Calu3 (cell line): ENCODE data around the gene ZNF425. TPM values are rescaled to one million over a fixed set of nuclear protein-coding genes. Genes with fewer than 3 reads are reported as not detected.

Source experiments
- BruUV-seq: library from RNA; stranded (reverse); fragments of 400-500 nt; replicated peaks from 2 replicates; lab custom pipeline; 2021; lab: Mats Ljungman, UMichigan
- CTCF ChIA-PET: fragments of 300-600 bp; sonication (Branson Sonifier 250); formaldehyde crosslinking; loops from one replicate; lab custom pipeline; 2022; ENCODE audit warnings: antibody characterized with exemption; lab: Charles Lee
- DNase-seq: peaks from one replicate; pipeline ENCODE4 v3.0.0; 2022
- H3K27ac Mint-ChIP-seq: one replicate; pipeline ENCODE4 v1.8.0; 2022; ENCODE audit warnings: mixed read lengths; ENCODE audit not compliant: unreplicated experiment
- H3K27me3 Mint-ChIP-seq: one replicate; pipeline ENCODE4 v1.8.0; 2022; ENCODE audit warnings: mixed read lengths; ENCODE audit not compliant: unreplicated experiment
- H3K36me3 Mint-ChIP-seq: one replicate; pipeline ENCODE4 v1.8.0; 2022; ENCODE audit warnings: mild to moderate bottlenecking, moderate library complexity, mixed read lengths; ENCODE audit not compliant: insufficient read depth, unreplicated experiment
- H3K4me1 Mint-ChIP-seq: one replicate; pipeline ENCODE4 v1.8.0; 2022; ENCODE audit warnings: mild to moderate bottlenecking, low read depth, mixed read lengths; ENCODE audit not compliant: unreplicated experiment
- H3K4me3 Mint-ChIP-seq: one replicate; pipeline ENCODE4 v1.8.0; 2022; ENCODE audit warnings: mild to moderate bottlenecking, low read depth, moderate library complexity, mixed read lengths; ENCODE audit not compliant: unreplicated experiment
- H3K9me3 Mint-ChIP-seq: one replicate; pipeline ENCODE4 v1.8.0; 2022; ENCODE audit warnings: low read depth, mixed read lengths; ENCODE audit not compliant: unreplicated experiment
- intact Hi-C: fragments of 100-400 bp; cut with micrococcal nuclease; formaldehyde crosslinking; loops from one replicate; pipeline ENCODE4 v1.10.0; 2022; ENCODE audit not compliant: unreplicated experiment
- total RNA-seq: library from RNA; stranded (reverse); gene quantifications from 2 replicates; pipeline ENCODE4 v1.2.3, GENCODE V29; 2022
- TF ChIP-seq, protein P1 (sequence below): fragments of 200-600 bp; IDR thresholded peaks from one replicate; pipeline ENCODE4 v1.8.0; 2022; ENCODE audit warnings: antibody characterized with exemption; ENCODE audit not compliant: unreplicated experiment

ZNF425 gene
- total RNA-seq, 1 experiment from 2014 or later = 1.5 TPM

DNA sequence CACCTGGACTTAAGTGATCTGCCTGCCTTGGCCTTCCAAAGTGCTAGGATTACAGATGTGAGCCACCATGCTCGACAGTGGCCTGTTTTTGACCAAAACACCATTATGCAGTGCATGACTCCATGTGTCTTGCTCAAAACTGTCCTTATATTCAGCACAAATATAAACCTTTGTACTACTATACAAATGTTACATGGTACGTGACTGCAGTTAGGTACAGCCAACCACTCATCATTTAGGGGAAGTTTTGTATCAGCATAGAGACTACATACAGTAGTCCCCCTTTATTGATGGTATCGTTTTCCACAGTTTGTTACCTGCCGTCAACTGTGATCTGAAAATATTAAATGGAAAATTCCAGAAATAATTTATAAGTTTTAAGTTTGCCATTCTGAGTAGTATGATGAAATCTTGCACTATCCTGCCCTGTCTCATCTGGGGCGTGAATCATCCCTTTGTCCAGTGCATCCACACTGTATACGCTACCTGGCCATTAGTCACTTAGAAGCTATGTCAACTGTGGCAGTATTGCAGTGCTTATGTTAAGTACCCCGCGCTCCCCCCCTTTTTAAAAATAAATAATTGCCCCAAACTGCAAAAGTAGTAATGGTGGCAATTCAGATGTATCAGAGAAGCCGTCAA is 45.9 kb upstream of the ZNF425 start:
- TF ChIP-seq, protein P1, sequence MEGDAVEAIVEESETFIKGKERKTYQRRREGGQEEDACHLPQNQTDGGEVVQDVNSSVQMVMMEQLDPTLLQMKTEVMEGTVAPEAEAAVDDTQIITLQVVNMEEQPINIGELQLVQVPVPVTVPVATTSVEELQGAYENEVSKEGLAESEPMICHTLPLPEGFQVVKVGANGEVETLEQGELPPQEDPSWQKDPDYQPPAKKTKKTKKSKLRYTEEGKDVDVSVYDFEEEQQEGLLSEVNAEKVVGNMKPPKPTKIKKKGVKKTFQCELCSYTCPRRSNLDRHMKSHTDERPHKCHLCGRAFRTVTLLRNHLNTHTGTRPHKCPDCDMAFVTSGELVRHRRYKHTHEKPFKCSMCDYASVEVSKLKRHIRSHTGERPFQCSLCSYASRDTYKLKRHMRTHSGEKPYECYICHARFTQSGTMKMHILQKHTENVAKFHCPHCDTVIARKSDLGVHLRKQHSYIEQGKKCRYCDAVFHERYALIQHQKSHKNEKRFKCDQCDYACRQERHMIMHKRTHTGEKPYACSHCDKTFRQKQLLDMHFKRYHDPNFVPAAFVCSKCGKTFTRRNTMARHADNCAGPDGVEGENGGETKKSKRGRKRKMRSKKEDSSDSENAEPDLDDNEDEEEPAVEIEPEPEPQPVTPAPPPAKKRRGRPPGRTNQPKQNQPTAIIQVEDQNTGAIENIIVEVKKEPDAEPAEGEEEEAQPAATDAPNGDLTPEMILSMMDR = no peak
- no TSS peak for BruUV-seq
- no peak for DNase-seq
- Mint-ChIP-seq H3K4me3 (no peak overlapping the region), H3K9me3 (no peaks in the 10 kb centered on the region), H3K4me1 (no peaks in the 10 kb centered on the region), H3K36me3 (peaks cover 42% of the 10 kb centered on the region), H3K27me3 (no peaks in the 10 kb centered on the region), H3K27ac (no peak overlapping the region)
- CTCF ChIA-PET = no interaction called here
- intact Hi-C loops = no loop called here

DNA sequence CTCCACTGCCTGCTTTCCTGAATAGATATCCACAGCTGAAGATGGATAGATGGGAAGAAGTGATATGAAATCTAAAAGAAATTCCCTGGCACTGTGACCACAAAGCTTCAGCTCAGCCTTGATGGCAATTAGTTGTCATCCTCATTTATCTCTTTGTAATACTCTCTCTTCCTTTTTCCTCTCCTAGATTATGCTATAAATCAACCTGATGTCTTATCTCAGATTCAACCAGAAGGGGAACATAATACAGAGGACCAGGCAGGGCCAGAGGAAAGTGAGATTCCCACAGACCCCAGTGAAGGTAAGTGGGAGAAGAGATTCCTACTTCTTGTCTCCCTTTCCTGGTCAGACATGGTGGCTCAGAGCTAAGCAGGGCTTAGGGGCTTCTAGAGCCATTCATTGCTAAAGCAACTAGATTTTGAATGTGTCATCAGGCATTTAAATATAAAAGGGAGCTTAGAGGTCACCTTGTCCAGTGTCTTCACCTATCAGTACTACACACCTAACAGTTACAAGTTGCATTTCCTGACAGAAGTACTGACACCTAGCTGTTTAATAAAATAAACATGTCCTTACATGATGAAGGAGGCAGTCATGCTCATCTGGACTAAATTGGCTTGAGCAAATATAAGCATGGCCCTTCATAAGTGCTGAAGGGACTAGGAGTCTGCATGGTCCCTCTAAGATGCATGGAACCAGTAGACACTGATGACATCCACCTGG is 40.7 kb upstream of the ZNF425 start:
- Mint-ChIP-seq H3K4me1 (no peaks in the 10 kb centered on the region), H3K27ac (no peak overlapping the region), H3K27me3 (no peaks in the 10 kb centered on the region), H3K36me3 (peaks cover 35% of the 10 kb centered on the region), H3K4me3 (no peak overlapping the region), H3K9me3 (no peaks in the 10 kb centered on the region)
- BruUV-seq = no TSS peak
- intact Hi-C loops = no loop called here
- CTCF ChIA-PET = no interaction called here
- TF ChIP-seq, protein P1 = no peak
- DNase-seq = no peak

DNA sequence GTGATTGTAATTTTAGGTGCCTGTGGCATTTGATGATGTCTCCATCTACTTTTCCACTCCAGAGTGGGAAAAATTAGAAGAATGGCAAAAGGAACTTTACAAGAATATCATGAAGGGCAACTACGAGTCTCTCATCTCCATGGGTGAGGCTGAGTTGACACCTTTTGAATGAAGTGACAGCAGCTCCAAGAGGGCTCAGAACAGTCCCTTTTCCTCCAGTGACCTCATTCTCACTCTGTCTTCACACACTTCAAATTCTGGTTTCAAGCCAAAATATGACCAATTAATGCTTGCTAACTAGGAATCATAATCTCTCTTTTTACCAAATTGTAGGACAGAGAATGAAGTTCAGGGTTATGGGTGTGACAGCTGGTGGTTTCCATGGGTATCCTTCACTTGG is 40.0 kb upstream of the ZNF425 start:
- peaks cover 35% of the 10 kb centered on the region for H3K36me3 Mint-ChIP-seq
- H3K27me3 Mint-ChIP-seq = no peaks in the 10 kb centered on the region
- no peak overlapping the region for H3K27ac Mint-ChIP-seq
- BruUV-seq = no TSS peak
- H3K4me3 Mint-ChIP-seq = no peak overlapping the region
- TF ChIP-seq, protein P1 = no peak
- H3K4me1 Mint-ChIP-seq = no peaks in the 10 kb centered on the region
- CTCF ChIA-PET = no interaction called here
- no peaks in the 10 kb centered on the region for H3K9me3 Mint-ChIP-seq
- intact Hi-C loops = no loop called here
- DNase-seq = no peak

DNA sequence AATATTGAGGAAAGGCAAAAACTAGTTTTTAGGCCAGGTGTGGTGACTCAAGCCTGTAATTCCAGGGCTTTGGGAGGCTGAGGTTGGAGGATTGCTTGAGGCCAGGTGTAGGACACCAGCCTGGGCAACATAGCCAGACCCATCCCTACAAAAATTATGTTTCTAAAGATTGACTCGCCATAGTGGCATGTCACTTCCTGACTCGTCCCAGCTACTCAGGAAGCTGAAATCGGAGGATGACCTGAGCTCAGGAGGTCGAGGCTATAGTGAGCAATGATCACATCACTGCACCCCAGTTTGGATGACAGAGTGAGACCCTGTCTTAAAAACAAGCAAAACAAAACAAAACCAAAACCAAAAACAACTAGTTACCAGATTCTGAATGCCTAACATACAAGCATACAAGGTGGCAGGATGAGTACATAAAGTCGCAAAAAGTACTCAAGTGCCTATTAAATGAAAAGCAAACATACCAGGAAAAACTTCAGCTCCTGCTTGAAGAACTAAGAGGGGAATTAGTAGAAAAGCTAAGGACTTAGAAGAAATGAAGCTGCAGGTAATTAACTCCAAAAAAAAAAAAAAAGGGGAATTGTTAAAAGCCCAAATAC is 35.2 kb upstream of the ZNF425 start:
- CTCF ChIA-PET = interaction anchor here (0.7 kb wide), 1 partner anchor 20 kb away, joined by 3 read pairs; no protein-coding TSS in a partner anchor
- DNase-seq = no peak
- intact Hi-C loops = no loop called here
- Mint-ChIP-seq H3K9me3 (peaks cover 3% of the 10 kb centered on the region), H3K4me1 (no peaks in the 10 kb centered on the region), H3K36me3 (peaks cover 34% of the 10 kb centered on the region), H3K27ac (no peak overlapping the region), H3K4me3 (no peak overlapping the region), H3K27me3 (no peaks in the 10 kb centered on the region)
- TF ChIP-seq, protein P1 = no peak
- no TSS peak for BruUV-seq
